DMS79 treated with DMSO at 0.1 percent for 48 hours (cell line): ENCODE results near the gene SLC15A3.

Experiments
- DNase-seq: peaks from one replicate; lab custom pipeline; 2025; lab: John Stamatoyannopoulos, UW

The SLC15A3 gene

DNA sequence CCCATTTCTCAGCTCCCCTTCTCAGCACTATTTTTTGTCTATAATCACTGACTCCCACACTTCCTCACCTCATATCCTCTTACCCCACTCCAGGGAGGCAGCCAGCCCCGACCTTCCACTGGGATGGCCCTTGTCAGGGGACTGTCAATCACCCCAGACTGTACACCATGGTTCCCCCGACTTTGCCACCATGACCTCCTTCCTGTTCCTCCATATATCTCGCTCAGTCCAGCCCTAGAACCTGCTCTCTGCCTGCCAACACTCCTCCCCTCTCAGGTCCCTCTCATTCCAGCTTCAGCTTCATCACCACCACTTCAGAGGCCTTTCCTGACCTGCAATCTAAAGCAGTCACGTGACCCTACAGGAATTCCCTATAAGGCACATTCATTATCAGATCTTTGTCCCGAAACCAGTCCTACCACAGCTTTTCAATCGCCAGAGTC lies 62.1 kb downstream of the SLC15A3 start:
- no peak for DNase-seq

DNA sequence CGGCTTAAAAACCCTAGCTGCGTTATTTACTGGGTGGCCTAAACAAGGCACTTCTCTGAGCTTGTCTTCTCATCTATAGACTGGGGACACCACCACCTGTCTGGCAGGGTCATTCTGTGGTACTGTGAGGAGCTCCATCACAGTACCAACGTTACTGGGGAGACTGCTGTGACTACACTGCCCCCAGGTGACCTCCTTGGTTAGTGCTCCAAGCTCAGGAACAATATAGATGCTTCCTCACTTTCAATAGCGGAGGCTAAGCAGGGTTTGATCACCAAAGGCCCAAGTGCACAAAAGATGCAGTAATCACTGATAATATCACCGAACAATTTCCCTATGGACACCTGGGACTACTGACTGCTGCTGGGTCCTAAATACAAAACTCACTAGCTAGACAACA lies 64.4 kb downstream of the SLC15A3 start:
- DNase-seq: peak; percentile 66
